ENCODE measurements around the gene PTPRE.

Gene PTPRE

GRCh38 chr10:127953876-127954275 lies 47.0 kb downstream of the PTPRE start:
- DNase-seq (ENCODE audit: low read depth): no peak

DNA sequence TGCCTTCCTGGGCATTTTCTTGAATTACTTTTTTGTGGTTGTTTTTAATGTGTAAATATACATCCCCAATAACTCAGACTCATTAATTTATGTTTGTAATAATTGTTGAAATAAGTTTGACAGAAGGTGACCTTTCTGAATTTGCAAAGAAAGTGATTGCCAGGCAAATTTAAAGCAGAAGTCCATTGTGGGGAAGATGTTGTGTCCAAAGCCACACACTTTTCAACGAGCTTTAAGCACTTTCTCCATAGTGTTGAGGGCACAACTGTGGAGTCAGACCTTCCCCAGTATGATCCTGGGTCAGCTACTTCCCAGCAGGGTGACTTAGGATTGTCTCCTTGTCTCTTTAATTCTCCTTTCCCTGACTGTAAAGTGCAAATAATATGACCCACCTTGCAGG lies 52.5 kb downstream of the PTPRE start:
- no peak for DNase-seq (ENCODE audit: low read depth)

DNA sequence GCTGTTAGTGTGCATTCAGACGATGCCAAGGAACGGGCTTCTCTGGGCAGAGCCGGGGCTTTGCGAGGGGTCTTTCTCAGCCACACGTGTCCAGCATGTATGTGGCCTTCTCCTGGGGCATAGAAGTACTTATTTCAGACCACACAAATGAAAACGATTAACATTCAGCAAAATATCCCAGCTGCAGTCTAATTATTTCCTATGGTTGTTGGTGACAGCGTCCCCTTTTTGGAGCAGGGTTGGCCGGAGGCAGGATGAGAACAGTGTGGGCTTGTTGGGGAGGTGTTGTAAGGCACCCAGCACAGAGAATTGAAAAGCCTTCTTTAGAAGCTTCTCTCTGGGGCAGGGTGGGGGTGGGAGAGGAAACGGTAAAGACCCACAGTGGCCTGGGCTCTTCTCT lies 54.2 kb downstream of the PTPRE start:
- no peak for DNase-seq (ENCODE audit: low read depth)

DNA sequence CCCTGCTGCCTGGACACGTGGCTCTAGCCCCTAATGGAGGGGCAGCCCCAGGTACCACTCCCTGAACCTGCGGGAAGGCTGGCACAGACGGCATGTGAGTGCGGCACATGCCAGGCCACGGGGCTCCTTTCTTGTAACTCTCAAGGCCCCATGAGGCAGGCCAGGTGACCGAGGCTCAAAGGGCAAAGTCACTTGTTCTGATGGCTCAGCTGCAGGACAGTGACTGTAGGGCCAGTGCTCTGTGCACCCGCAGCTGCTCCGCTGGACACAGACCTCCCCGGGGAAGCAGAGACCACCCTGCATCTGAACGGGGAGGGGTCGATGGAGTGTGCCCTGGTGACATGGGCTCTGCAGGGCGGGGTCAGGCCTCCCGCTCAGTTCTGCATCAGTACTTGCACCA lies 55.3 kb downstream of the PTPRE start:
- no peak for DNase-seq (ENCODE audit: low read depth)

DNA sequence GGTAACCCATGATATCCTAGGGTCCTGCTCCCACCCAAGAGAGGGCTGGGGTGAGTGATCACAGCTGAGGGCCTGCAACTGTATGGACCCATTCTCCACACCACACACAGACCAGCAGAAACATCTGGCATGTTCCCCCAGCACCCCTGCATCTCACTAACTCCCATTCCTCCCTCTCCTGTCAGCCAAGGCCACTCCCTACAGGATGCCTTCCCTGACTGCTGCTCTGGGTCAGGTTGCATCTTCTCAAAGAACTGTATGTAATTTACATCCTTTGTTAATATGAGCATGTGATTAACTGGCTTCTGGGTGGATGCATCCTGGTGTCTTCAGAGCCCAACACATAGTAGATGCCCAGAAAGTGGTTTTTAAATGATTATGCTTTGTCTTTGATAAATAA lies 56.2 kb downstream of the PTPRE start:
- no peak for DNase-seq (ENCODE audit: low read depth)

- DNase-seq (ENCODE audit: low read depth): no peak
These were observed 57.7 kb downstream of the PTPRE start for GRCh38 chr10:127964621-127965020.

- DNase-seq (ENCODE audit: low read depth): no peak
These were observed 60.0 kb downstream of the PTPRE start for GRCh38 chr10:127966875-127967274.

DNA sequence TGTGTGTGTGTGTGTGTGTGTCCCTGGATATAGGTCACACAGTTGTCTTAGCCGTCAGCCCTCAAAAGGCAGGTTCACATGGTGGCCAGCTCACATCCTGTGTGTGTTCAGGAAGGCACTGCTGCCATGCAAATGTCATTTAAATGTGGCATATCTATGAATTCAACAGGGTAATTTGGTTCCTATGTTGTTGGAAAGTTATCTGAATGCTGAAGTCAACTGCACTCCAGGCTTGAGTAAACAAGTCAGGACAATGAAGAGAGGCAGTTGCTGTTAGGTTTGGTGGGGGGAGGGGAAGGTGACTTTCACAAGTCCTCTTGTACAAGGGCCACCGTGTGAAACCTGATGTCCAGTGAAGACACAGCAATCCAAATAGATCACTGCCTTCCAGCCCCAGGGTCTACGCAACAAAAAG lies 61.1 kb downstream of the PTPRE start:
- no peak for DNase-seq (ENCODE audit: low read depth)

DNA sequence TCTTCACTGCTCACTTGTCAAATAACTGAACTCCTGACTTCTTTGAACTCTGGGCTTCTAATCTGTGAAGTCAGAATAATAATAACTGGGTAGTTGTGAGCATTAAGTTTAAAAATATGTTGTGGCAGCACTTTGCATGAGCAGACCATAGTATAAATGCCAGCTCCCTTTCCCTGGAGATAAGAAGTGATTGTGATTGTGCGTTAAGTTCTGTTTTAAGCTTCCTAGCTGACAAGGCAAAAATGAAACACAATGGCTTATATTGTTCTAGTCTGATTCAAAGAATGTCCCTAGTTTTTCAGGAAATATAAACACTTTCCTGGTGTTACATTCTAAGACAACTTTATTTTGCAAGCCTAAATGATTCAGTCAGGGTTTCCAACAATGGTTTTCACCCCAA lies 61.8 kb downstream of the PTPRE start:
- DNase-seq (ENCODE audit: low read depth): no peak

DNA sequence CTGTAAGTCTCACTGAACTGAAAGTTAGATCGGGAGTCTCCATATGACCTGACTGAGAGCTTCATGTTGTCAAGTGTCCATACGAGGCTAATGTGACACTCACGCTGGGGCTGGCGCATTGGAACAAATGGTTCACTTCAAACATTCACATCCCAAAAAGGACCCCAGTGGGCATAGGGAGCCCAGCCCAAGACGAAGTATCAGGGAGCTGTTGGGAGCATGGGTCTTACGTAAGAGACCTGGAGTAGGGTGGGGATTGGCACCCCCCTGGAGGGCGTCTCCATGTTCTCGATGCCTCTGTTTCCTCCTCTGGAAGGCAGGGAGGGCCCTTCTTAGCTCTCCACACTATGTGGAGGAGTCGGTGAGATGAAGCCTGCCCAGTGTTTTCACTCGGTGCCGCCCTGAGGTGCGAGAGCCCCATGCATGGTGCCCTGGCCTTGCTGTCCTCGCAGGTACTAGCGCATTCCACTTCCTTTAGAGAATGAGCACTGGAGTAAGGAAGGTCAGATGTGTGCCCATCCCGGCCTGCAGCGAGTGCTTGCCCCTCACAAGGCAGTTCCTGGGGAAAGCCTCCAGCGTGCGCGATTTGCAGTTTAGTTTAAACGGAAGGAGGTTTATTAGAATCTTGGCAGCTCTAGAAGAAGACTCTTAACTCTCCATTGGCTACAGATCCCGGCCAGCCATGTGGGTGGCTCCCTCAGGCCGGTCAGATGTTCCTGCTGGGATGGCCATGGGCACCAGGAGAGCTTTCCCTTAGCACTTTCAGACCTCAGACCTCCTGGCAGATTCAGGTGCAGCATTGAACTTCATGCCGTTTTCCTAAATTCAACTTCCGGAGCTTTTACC lies 64.4 kb downstream of the PTPRE start:
- no peak for DNase-seq (ENCODE audit: low read depth)

- DNase-seq (ENCODE audit: low read depth): no peak
These were observed 65.2 kb downstream of the PTPRE start for GRCh38 chr10:127971963-127972615.

DNA sequence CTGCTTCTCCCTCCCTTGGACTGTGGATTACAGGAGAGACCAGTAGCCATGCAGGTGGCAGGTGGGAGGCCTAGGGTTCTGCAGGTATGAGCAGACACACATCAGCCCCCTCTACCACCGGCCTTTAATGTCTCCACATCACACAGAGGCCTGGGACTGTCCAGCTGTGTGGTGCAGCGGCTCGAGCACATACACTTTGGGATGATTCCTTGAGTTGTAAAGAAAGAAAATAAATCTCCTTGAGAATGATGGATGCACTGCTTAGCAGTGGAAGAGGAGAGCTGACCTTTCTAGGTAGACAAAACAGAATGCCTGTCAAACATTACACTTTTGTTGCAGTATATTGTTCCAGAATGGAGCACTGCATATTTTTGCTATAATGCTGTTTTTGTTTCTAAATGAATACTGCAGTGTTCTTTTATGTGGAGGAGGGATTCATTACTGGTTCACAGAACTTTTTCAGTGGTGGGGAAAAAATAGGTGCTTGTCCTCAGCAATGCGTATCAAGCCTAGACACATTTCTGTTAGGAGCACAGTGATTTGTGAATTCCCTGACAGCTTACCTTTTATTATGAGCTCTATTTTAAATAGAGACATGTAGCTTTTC lies 66.0 kb downstream of the PTPRE start:
- no peak for DNase-seq (ENCODE audit: low read depth)

GRCh38 chr10:127973791-127974311 lies 66.9 kb downstream of the PTPRE start:
- no peak for DNase-seq (ENCODE audit: low read depth)

DNA sequence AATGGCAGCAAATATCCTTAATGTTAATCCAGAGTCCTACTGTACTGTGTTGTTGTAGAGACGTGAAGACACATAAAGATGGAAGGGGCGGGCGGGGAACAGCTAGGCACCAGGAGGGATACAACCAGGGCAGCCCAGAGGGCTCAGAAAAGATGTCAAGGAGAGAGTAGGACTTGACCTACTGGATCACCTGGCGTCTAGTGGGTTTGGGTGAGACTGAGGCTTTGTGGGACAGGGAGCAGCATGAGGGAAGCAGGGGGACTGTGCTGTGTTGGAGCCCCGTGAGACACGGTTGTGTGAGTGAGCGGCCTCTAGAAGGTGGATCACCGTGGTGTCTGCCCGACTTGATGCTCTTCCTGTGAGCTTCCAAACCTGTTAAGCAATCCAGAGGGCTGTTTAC lies 68.0 kb downstream of the PTPRE start:
- DNase-seq (ENCODE audit: low read depth): no peak

GRCh38 chr10:127976286-127976685 lies 69.4 kb downstream of the PTPRE start:
- DNase-seq (ENCODE audit: low read depth): peak; percentile 19

GRCh38 chr10:127976701-127977356 lies 69.9 kb downstream of the PTPRE start:
- DNase-seq (ENCODE audit: low read depth): peak; percentile 48

GRCh38 chr10:127977357-127978009 lies 70.6 kb downstream of the PTPRE start:
- DNase-seq (ENCODE audit: low read depth): peak; percentile 86

DNA sequence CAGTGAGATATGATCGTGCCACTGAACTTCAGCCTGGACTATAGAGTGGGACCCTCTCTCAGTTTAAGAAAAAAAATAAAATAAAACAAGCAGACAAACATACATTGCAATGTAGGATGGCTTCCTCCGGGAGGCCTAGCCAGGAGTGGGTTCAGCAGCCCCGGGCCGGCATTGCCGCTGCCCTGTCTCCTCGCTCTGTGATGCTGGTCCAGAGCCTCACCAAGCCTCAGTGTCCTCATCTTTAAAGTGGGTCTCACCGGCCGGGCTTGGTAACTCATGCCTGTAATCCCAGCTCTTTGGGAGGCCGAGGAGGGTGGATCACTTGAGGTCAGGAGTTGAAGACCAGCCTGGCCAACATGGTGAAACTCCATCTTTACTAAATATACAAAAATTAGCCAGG lies 71.6 kb downstream of the PTPRE start:
- no peak for DNase-seq (ENCODE audit: low read depth)

DNA sequence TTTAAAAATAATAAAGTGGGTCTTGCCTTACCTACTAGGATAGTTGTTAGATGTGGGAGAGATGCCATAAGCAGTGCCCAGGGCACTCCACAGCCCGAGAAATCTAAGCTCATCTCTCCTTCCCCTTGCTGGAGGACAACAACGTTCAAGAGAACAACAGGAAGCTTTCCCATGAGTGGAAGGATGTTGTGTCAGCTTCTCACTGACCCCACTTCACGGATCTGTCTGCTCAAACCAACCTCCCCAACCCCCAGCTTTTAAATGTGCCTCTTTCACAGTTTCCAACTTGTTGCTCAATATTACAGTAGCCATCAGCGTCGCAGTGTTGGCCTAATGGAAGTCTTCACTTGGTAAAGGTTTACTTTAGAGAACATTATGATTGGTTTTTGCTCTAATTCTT lies 72.1 kb downstream of the PTPRE start:
- peak; percentile 42 for DNase-seq (ENCODE audit: low read depth)

DNA sequence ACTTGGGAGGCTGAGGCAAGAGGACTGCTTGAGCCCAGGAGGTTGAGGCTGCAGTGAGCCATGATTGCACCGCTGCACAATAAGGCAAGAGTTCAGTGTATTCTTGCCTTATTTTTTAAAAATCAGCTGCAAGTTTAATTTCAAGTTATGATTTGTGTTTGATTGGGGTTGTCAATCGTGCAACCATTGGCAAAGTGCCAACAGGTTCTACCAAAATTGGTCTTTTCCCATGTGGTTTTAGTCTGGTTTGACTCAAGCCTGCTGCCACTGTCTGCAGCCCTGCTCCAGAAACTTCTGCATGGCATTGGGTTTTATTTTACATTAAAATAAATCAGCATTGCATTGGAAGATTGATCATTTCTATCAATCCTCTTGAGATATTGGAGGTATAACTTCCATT lies 72.7 kb downstream of the PTPRE start:
- no peak for DNase-seq (ENCODE audit: low read depth)

- DNase-seq (ENCODE audit: low read depth): no peak
These were observed 74.0 kb downstream of the PTPRE start for GRCh38 chr10:127980898-127981297.

- DNase-seq (ENCODE audit: low read depth): no peak
These were observed 75.7 kb downstream of the PTPRE start for GRCh38 chr10:127982601-127983000.
